IMR-90 (cell line): ENCODE measurements around the gene CALM1. TPM values are rescaled to one million over a fixed set of nuclear protein-coding genes. Genes with fewer than 3 reads are reported as not detected.

Experiments
- ATAC-seq: fragments of 200-7000 bp; cut with Tn5 transposase; 2 replicates; pipeline ENCODE4 v1.9.1; 2020; ENCODE audit warnings: low read depth, mild to moderate bottlenecking, moderate library complexity
- BruUV-seq: library from RNA; stranded (reverse); fragments of 400-500 nt; replicated peaks from 2 replicates; lab custom pipeline; 2021; lab: Mats Ljungman, UMichigan
- CTCF ChIA-PET: fragments of 300-600 bp; formaldehyde crosslinking; extraction: SDS; loops from one replicate; lab custom pipeline; 2021; ENCODE audit warnings: antibody characterized with exemption; lab: Yijun Ruan, JAX
- POLR2A ChIA-PET: fragments of 300-600 bp; sonication (Branson Sonifier 250); formaldehyde crosslinking; loops from one replicate; lab custom pipeline; 2022; ENCODE audit warnings: antibody characterized with exemption; ENCODE audit not compliant: unreplicated experiment; lab: Charles Lee
- DNase-seq: peaks from one replicate; pipeline ENCODE4 v3.0.0; 2013
- H2AFZ ChIP-seq: replicated peaks from 2 replicates; pipeline ENCODE3; 2013; ENCODE audit warnings: low read length, mild to moderate bottlenecking; ENCODE audit not compliant: poor library complexity
- H2AK5ac ChIP-seq: 2 replicates; pipeline ENCODE4 v1.6.1; 2013; ENCODE audit warnings: low read depth, low read length, inconsistent platforms
- H2AK9ac ChIP-seq: replicated peaks from 2 replicates; pipeline ENCODE3; 2013; ENCODE audit warnings: mild to moderate bottlenecking, low read depth, low read length, moderate library complexity; ENCODE audit not compliant: poor library complexity
- H2BK120ac ChIP-seq: 2 replicates; pipeline ENCODE4 v1.6.1; 2013; ENCODE audit warnings: low read depth, low read length, inconsistent platforms
- H2BK15ac ChIP-seq: 3 replicates; pipeline ENCODE4 v1.6.1; 2013; ENCODE audit warnings: low read depth, low read length, inconsistent platforms
- H2BK20ac ChIP-seq: 2 replicates; pipeline ENCODE4 v1.6.1; 2013; ENCODE audit warnings: low read depth, mild to moderate bottlenecking, inconsistent platforms, low read length, moderate library complexity
- H2BK5ac ChIP-seq: 2 replicates; pipeline ENCODE4 v1.6.1; 2013; ENCODE audit warnings: mild to moderate bottlenecking, low read depth, low read length, inconsistent platforms; ENCODE audit not compliant: poor library complexity, severe bottlenecking
- H3K14ac ChIP-seq: replicated peaks from 2 replicates; pipeline ENCODE4 v1.6.1; 2013; ENCODE audit warnings: low read depth, low read length, inconsistent platforms
- H3K18ac ChIP-seq: 2 replicates; pipeline ENCODE4 v1.6.1; 2013; ENCODE audit warnings: low read depth, low read length, control low read depth
- H3K23ac ChIP-seq: 2 replicates; pipeline ENCODE4 v1.6.1; 2013; ENCODE audit warnings: low read depth, low read length, inconsistent platforms
- H3K27ac ChIP-seq: 2 replicates; pipeline ENCODE4 v1.5.1; 2013; ENCODE audit warnings: mild to moderate bottlenecking, control low read depth, low read length; ENCODE audit not compliant: insufficient read depth
- H3K27me3 ChIP-seq: 2 replicates; pipeline ENCODE4 v1.6.1; 2013; ENCODE audit warnings: low read length; ENCODE audit not compliant: control insufficient read depth, insufficient read depth
- H3K36me3 ChIP-seq: 2 replicates; pipeline ENCODE4 v1.6.1; 2013; ENCODE audit warnings: low read length, mixed read lengths; ENCODE audit not compliant: control insufficient read depth, insufficient read depth
- H3K4ac ChIP-seq: 2 replicates; pipeline ENCODE4 v1.6.1; 2013; ENCODE audit warnings: low read depth, low read length, inconsistent platforms
- H3K4me1 ChIP-seq: 2 replicates; pipeline ENCODE4 v1.6.1; 2013; ENCODE audit warnings: low read length, mixed read lengths; ENCODE audit not compliant: control insufficient read depth, insufficient read depth
- H3K4me2 ChIP-seq: 2 replicates; pipeline ENCODE4 v1.6.1; 2013; ENCODE audit warnings: low read depth, mild to moderate bottlenecking, control low read depth, low read length, moderate library complexity
- H3K4me3 ChIP-seq: 2 replicates; pipeline ENCODE4 v1.5.1; 2013; ENCODE audit warnings: low read depth, mild to moderate bottlenecking, control low read depth, low read length, moderate library complexity; ENCODE audit not compliant: insufficient read depth
- H3K56ac ChIP-seq: 2 replicates; pipeline ENCODE4 v1.6.1; 2013; ENCODE audit warnings: low read length, inconsistent platforms; ENCODE audit not compliant: insufficient read depth; ENCODE audit errors: extremely low read depth
- H3K79me1 ChIP-seq, 2 experiments: 2 replicates each; pipeline ENCODE4 v1.6.1; 2013; ENCODE audit warnings: low read length in 2 of 2, inconsistent platforms in 1 of 2, low read depth in 1 of 2
- H3K9ac ChIP-seq: 2 replicates; pipeline ENCODE4 v1.6.1; 2013; ENCODE audit warnings: low read depth, low read length, control low read depth
- H3K9me1 ChIP-seq: 2 replicates; pipeline ENCODE4 v1.6.1; 2013; ENCODE audit warnings: low read length, inconsistent platforms; ENCODE audit not compliant: insufficient read depth
- H3K9me3 ChIP-seq: 2 replicates; pipeline ENCODE4 v1.6.1; 2013; ENCODE audit warnings: low read length; ENCODE audit not compliant: control insufficient read depth, insufficient read depth
- H4K20me1 ChIP-seq: 2 replicates; pipeline ENCODE4 v1.6.1; 2013; ENCODE audit warnings: low read length, inconsistent platforms; ENCODE audit not compliant: insufficient read depth
- H4K5ac ChIP-seq: 2 replicates; pipeline ENCODE4 v1.6.1; 2013; ENCODE audit warnings: mild to moderate bottlenecking, low read depth, low read length, control low read depth
- H4K8ac ChIP-seq, 2 experiments: 2 replicates each; pipeline ENCODE4 v1.6.1; 2013; ENCODE audit warnings: low read depth in 2 of 2, low read length in 2 of 2, control low read depth in 1 of 2, inconsistent platforms in 1 of 2
- H4K91ac ChIP-seq: 2 replicates; pipeline ENCODE4 v1.6.1; 2013; ENCODE audit warnings: low read depth, low read length, inconsistent platforms; ENCODE audit not compliant: insufficient read depth
- BHLHE40 ChIP-seq: fragments of 150-350 bp; IDR thresholded peaks from 2 replicates; pipeline ENCODE4 v1.6.1; 2016; ENCODE audit warnings: mild to moderate bottlenecking, low read depth, low read length
- WGBS, 2 experiments: methylation state at CpG; one replicate each; pipeline versions ENCODE4 v1.1.5 to v1.1.7; 2013; ENCODE audit warnings: missing lambda C conversion rate in 2 of 2; ENCODE audit not compliant: insufficient read length in 1 of 2; ENCODE audit errors: extremely low coverage in 2 of 2; 5-methylcytosine and 5-hydroxymethylcytosine counted together
- dilution Hi-C: fragments of 300-500 bp; cut with HindIII; formaldehyde crosslinking; loops from one replicate; pipeline ENCODE4 v1.14.3; 2018; ENCODE audit warnings: low sequenced_read_pairs; ENCODE audit not compliant: unreplicated experiment
- in situ Hi-C: fragments of 300-500 bp; cut with MboI; formaldehyde crosslinking; loops from 3 replicates; pipeline ENCODE4 v1.14.3; 2019; ENCODE audit warnings: low sequenced_read_pairs, inconsistent platforms, mixed read lengths
- intact Hi-C: fragments of 100-400 bp; cut with micrococcal nuclease; formaldehyde crosslinking; loops from 2 replicates; pipeline ENCODE4 v1.10.0; 2022
- polyA plus RNA-seq, 3 experiments: library from polyadenylated mRNA; depleted of rRNA; stranded (reverse); fragments of >200 nt; gene quantifications; 2 replicates each; pipeline ENCODE4 v1.2.3, GENCODE V29; 2012; ENCODE audit warnings: low replicate concordance in 1 of 3
- total RNA-seq: library from RNA; depleted of rRNA; stranded (reverse); fragments of >200 nt; gene quantifications from 2 replicates; pipeline ENCODE4 v1.2.3, GENCODE V29; 2012
- TF ChIP-seq, protein P1 (sequence below): fragments of 150-350 bp; IDR thresholded peaks from 2 replicates; pipeline ENCODE4 v1.6.1; 2017; ENCODE audit warnings: mild to moderate bottlenecking, antibody characterized with exemption, low read length, low read depth
- TF ChIP-seq, protein P2 (sequence below): conservative IDR thresholded peaks from 2 replicates; pipeline ENCODE4 v1.5.1; 2012; ENCODE audit warnings: mild to moderate bottlenecking, low read depth, low read length, improper control_type of control experiment

The CALM1 gene
- total and polyA plus RNA-seq, 2 of the 4 experiments (the other 2 are of a cell fraction): 72.9 to 188 TPM

DNA sequence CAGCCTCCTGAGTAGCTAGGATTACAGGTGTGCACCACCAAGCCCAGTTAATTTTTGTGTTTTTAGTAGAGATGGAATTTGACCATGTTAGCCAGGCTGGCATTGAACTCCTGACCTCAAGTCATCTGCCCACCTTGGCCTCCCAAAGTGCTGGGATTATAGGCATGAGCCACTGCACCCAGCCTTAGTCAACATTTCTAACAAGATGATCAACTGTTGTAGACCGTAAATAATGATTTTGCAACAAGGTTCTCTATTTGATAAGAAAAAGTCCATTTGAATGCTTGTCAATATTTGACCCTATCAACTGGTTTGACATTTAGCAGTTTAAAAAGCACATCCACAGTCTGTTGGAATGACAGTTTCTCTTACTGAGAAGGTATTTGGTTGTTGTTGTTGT is 39.9 kb upstream of the CALM1 start:
- WGBS, 2 experiments: no CpG with 5 or more reads among the region's 1 CpG

More for the DNA sequence above, 39.9 kb upstream of the CALM1 start:
- Histone ChIP-seq H3K14ac (no peak overlapping the region), H2BK15ac (no peak overlapping the region), H3K9me1 (no peaks in the 10 kb centered on the region), H3K18ac (no peak overlapping the region), H4K8ac (no peak overlapping the region), H2AK9ac (no peak overlapping the region), H4K5ac (no peak overlapping the region), H3K4me3 (no peak overlapping the region), H3K9ac (no peak overlapping the region), H3K9me3 (no peaks in the 10 kb centered on the region), H2BK120ac (no peak overlapping the region), H3K27ac (no peak overlapping the region), H3K56ac (no peak overlapping the region), H3K27me3 (peaks cover 8% of the 10 kb centered on the region), H2BK20ac (no peak overlapping the region), H3K79me1 (no peaks in the 10 kb centered on the region), H4K20me1 (no peaks in the 10 kb centered on the region), H4K91ac (no peak overlapping the region), H2AK5ac (no peak overlapping the region), H3K4me1 (no peaks in the 10 kb centered on the region), H3K23ac (no peak overlapping the region), H2AFZ (no peak overlapping the region), H3K4me2 (no peak overlapping the region), H3K36me3 (no peaks in the 10 kb centered on the region), H2BK5ac (no peak overlapping the region), H3K4ac (no peak overlapping the region)
- TF ChIP-seq, protein P1, sequence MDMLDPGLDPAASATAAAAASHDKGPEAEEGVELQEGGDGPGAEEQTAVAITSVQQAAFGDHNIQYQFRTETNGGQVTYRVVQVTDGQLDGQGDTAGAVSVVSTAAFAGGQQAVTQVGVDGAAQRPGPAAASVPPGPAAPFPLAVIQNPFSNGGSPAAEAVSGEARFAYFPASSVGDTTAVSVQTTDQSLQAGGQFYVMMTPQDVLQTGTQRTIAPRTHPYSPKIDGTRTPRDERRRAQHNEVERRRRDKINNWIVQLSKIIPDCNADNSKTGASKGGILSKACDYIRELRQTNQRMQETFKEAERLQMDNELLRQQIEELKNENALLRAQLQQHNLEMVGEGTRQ: no peak
- TF ChIP-seq, protein P2, sequence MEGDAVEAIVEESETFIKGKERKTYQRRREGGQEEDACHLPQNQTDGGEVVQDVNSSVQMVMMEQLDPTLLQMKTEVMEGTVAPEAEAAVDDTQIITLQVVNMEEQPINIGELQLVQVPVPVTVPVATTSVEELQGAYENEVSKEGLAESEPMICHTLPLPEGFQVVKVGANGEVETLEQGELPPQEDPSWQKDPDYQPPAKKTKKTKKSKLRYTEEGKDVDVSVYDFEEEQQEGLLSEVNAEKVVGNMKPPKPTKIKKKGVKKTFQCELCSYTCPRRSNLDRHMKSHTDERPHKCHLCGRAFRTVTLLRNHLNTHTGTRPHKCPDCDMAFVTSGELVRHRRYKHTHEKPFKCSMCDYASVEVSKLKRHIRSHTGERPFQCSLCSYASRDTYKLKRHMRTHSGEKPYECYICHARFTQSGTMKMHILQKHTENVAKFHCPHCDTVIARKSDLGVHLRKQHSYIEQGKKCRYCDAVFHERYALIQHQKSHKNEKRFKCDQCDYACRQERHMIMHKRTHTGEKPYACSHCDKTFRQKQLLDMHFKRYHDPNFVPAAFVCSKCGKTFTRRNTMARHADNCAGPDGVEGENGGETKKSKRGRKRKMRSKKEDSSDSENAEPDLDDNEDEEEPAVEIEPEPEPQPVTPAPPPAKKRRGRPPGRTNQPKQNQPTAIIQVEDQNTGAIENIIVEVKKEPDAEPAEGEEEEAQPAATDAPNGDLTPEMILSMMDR: no peak
- no peak for TF ChIP-seq BHLHE40
- DNase-seq: no peak
- CTCF ChIA-PET: no interaction called here
- BruUV-seq: no TSS peak
- dilution Hi-C loops (no loop called here), intact Hi-C loops (no loop called here), in situ Hi-C loops (no loop called here)
- POLR2A ChIA-PET: no interaction called here
- ATAC-seq: no peak
